H9 (cell line): ENCODE results near the gene ASCC2. TPM values are rescaled to one million over a fixed set of nuclear protein-coding genes. Genes with fewer than 3 reads are reported as not detected.
"Not testable (repeated sequence)": the region's sequence is repeated elsewhere in the genome, so short reads cannot be mapped to it uniquely, and the experiment has no call there.

Experiments used
- DNase-seq: peaks from one replicate; pipeline ENCODE4 v3.0.0-alpha.2; 2017
- H2AFZ ChIP-seq: one replicate; pipeline ENCODE4 v1.6.1; 2013; ENCODE audit warnings: mild to moderate bottlenecking, low read length, control low read depth, moderate library complexity
- H2AK5ac ChIP-seq: 2 replicates; pipeline ENCODE4 v1.6.1; 2013; ENCODE audit warnings: low read length, control low read depth, mixed read lengths; ENCODE audit not compliant: insufficient read length
- H2BK120ac ChIP-seq: one replicate; pipeline ENCODE4 v1.6.1; 2013; ENCODE audit warnings: low read depth, mild to moderate bottlenecking, low read length, control low read depth, inconsistent platforms; ENCODE audit not compliant: poor library complexity, severe bottlenecking
- H2BK12ac ChIP-seq: 2 replicates; pipeline ENCODE4 v1.6.1; 2013; ENCODE audit warnings: low read length, control low read depth, mixed read lengths, low read depth; ENCODE audit not compliant: insufficient read length
- H2BK15ac ChIP-seq: 2 replicates; pipeline ENCODE4 v1.6.1; 2013; ENCODE audit warnings: low read depth, low read length, control low read depth
- H2BK20ac ChIP-seq: one replicate; pipeline ENCODE4 v1.6.1; 2013; ENCODE audit warnings: low read depth, mild to moderate bottlenecking, low read length, control low read depth, inconsistent platforms; ENCODE audit not compliant: poor library complexity, severe bottlenecking
- H2BK5ac ChIP-seq: 2 replicates; pipeline ENCODE4 v1.6.1; 2013; ENCODE audit warnings: low read length, control low read depth, mixed read lengths; ENCODE audit not compliant: insufficient read length
- H3K14ac ChIP-seq: 2 replicates; pipeline ENCODE4 v1.6.1; 2013; ENCODE audit warnings: low read length, control low read depth; ENCODE audit not compliant: insufficient read depth
- H3K18ac ChIP-seq: 2 replicates; pipeline ENCODE4 v1.6.1; 2013; ENCODE audit warnings: low read depth, mild to moderate bottlenecking, mixed read lengths, low read length, control low read depth; ENCODE audit not compliant: insufficient read length
- H3K23ac ChIP-seq: 2 replicates; pipeline ENCODE4 v1.6.1; 2013; ENCODE audit warnings: low read length, control low read depth, mixed read lengths, low read depth; ENCODE audit not compliant: insufficient read length
- H3K23me2 ChIP-seq: 2 replicates; pipeline ENCODE4 v1.6.1; 2013; ENCODE audit warnings: low read depth, mild to moderate bottlenecking, mixed read lengths, low read length, control low read depth; ENCODE audit not compliant: insufficient read length, poor library complexity, severe bottlenecking
- H3K27ac ChIP-seq: 2 replicates; pipeline ENCODE4 v1.5.1; 2013; ENCODE audit warnings: low read length, control low read depth, mixed read lengths, low read depth; ENCODE audit not compliant: insufficient read length
- H3K27me3 ChIP-seq: 2 replicates; pipeline ENCODE4 v1.6.1; 2013; ENCODE audit warnings: low read length, control low read depth, inconsistent platforms; ENCODE audit not compliant: insufficient read depth
- H3K4ac ChIP-seq: 2 replicates; pipeline ENCODE4 v1.6.1; 2013; ENCODE audit warnings: low read depth, mild to moderate bottlenecking, control low read depth, inconsistent platforms, low read length, moderate library complexity
- H3K4me1 ChIP-seq: 2 replicates; pipeline ENCODE4 v1.6.1; 2013; ENCODE audit warnings: low read length, control low read depth, inconsistent platforms; ENCODE audit not compliant: insufficient read depth
- H3K4me2 ChIP-seq: 2 replicates; pipeline ENCODE4 v1.6.1; 2013; ENCODE audit warnings: low read length, control low read depth, mixed read lengths; ENCODE audit not compliant: insufficient read length, insufficient read depth
- H3K56ac ChIP-seq: 2 replicates; pipeline ENCODE4 v1.6.1; 2013; ENCODE audit warnings: low read depth, mild to moderate bottlenecking, mixed read lengths, low read length, control low read depth; ENCODE audit not compliant: insufficient read length
- H3K79me1 ChIP-seq: 2 replicates; pipeline ENCODE4 v1.6.1; 2013; ENCODE audit warnings: low read depth, mild to moderate bottlenecking, moderate library complexity, low read length, control low read depth, inconsistent platforms; ENCODE audit not compliant: insufficient read depth, poor library complexity, severe bottlenecking
- H3K79me2 ChIP-seq: 2 replicates; pipeline ENCODE4 v1.6.1; 2013; ENCODE audit warnings: low read length, control low read depth, inconsistent platforms; ENCODE audit not compliant: insufficient read depth
- H3K9ac ChIP-seq: 2 replicates; pipeline ENCODE4 v1.6.1; 2013; ENCODE audit warnings: low read length, control low read depth, mixed read lengths; ENCODE audit not compliant: insufficient read length; ENCODE audit errors: extremely low read depth
- H3K9me3 ChIP-seq: one replicate; pipeline ENCODE4 v1.6.1; 2013; ENCODE audit warnings: low read depth, low read length, inconsistent platforms; ENCODE audit not compliant: control insufficient read depth
- H3T11ph ChIP-seq: one replicate; pipeline ENCODE4 v1.6.1; 2013; ENCODE audit warnings: mild to moderate bottlenecking, low read length, control low read depth, inconsistent platforms
- H4K20me1 ChIP-seq: one replicate; pipeline ENCODE4 v1.6.1; 2013; ENCODE audit not compliant: control insufficient read depth, insufficient read length, insufficient read depth
- H4K5ac ChIP-seq: 2 replicates; pipeline ENCODE4 v1.6.1; 2013; ENCODE audit warnings: low read depth, mild to moderate bottlenecking, mixed read lengths, low read length, control low read depth; ENCODE audit not compliant: insufficient read length
- H4K8ac ChIP-seq: replicated peaks from 2 replicates; pipeline ENCODE4 v1.6.1; 2013; ENCODE audit warnings: low read length, control low read depth, mixed read lengths, low read depth; ENCODE audit not compliant: insufficient read length
- H4K91ac ChIP-seq: 2 replicates; pipeline ENCODE4 v1.6.1; 2013; ENCODE audit warnings: low read depth, mild to moderate bottlenecking, moderate library complexity, mixed read lengths, low read length, control low read depth; ENCODE audit not compliant: insufficient read length
- H3K27ac Mint-ChIP-seq, 3 experiments: 2 replicates in 2 of 3; 3 replicates in 1 of 3; pipeline ENCODE4 v1.8.0; 2020 to 2021; ENCODE audit warnings: mixed read lengths in 3 of 3, mild to moderate bottlenecking in 1 of 3, moderate library complexity in 1 of 3
- H3K27me3 Mint-ChIP-seq: 2 replicates; pipeline ENCODE4 v1.8.0; 2021; ENCODE audit warnings: low read depth, mild to moderate bottlenecking, moderate library complexity, mixed read lengths
- H3K36me3 Mint-ChIP-seq, 3 experiments: 2 replicates in 2 of 3; 3 replicates in 1 of 3; pipeline ENCODE4 v1.8.0; 2020 to 2021; ENCODE audit warnings: low read depth in 3 of 3, mixed read lengths in 3 of 3; ENCODE audit not compliant: insufficient read depth in 1 of 3
- H3K4me1 Mint-ChIP-seq, 2 experiments: 2 replicates each; pipeline ENCODE4 v1.8.0; 2020; ENCODE audit warnings: mixed read lengths in 2 of 2
- H3K4me3 Mint-ChIP-seq, 2 experiments: 2 replicates in 1 of 2; 3 replicates in 1 of 2; pipeline ENCODE4 v1.8.0; 2020 to 2021; ENCODE audit warnings: mild to moderate bottlenecking in 2 of 2, mixed read lengths in 2 of 2, moderate library complexity in 1 of 2
- H3K9me3 Mint-ChIP-seq, 2 experiments: 2 replicates in 1 of 2; 3 replicates in 1 of 2; pipeline ENCODE4 v1.8.0; 2020; ENCODE audit warnings: mild to moderate bottlenecking in 2 of 2, mixed read lengths in 2 of 2, moderate library complexity in 1 of 2
- WGBS: extraction: QIAGEN DNeasy Blood & Tissue Kit; methylation state at CpG from one replicate; pipeline ENCODE4 v1.1.7; 2013; ENCODE audit warnings: missing lambda C conversion rate, low lambda C conversion rate, mixed read lengths; ENCODE audit not compliant: insufficient read length; ENCODE audit errors: extremely low coverage; 5-methylcytosine and 5-hydroxymethylcytosine counted together
- total RNA-seq: library from RNA; stranded (reverse); gene quantifications from 2 replicates; pipeline ENCODE4 v1.2.1, GENCODE V29; 2021
- TF ChIP-seq, protein P1 (sequence below): fragments of 200-600 bp; sonication (generic); conservative IDR thresholded peaks from 3 replicates; pipeline ENCODE4 v1.8.0; 2021; ENCODE audit warnings: antibody characterized with exemption, mild to moderate bottlenecking

The ASCC2 gene
- total RNA-seq, 1 experiment from 2014 or later, result 48.2 TPM

DNA sequence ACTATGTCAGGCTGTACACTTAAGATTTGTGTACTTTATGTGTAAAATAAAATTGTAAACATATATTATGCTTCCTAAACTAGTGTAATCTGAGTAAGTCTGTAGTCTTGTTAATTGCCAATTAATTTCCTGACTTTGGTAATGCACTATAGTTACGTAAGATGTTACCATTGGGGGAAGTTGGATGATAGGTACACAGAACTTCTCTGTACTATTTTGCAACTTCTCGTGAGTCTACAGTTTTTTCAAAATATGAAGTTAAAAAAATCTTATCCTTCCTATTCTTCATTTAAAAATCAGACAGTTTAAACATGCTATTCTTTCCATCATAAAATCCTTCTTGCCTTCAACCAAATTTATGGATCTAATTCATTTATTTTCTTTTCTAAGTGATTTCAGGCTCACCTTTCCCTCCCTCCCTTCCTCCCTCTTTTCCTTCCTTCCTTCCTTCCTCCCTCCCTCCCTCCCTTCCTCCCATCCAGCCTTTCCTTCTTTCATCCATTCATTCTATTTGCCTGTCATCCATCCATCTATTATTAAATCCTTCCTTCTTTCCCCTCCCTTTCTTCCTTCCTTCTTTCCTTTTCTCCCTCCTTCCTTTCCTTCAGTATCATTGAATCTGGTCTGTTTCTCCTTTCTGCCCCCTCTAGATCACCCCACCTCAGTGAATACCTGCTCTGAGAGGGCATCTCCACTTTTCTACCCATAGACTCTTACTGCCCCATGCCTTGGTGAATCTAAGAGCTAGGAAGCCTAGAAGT is 22.1 kb upstream of the ASCC2 start:
- H3K4me1 ChIP-seq, result no peaks in the 10 kb centered on the region
- H3K14ac ChIP-seq, result no peak overlapping the region
- H3K36me3 Mint-ChIP-seq, result no peaks in the 10 kb centered on the region
- no peaks in the 10 kb centered on the region for H3K23me2 ChIP-seq
- TF ChIP-seq, protein P1, sequence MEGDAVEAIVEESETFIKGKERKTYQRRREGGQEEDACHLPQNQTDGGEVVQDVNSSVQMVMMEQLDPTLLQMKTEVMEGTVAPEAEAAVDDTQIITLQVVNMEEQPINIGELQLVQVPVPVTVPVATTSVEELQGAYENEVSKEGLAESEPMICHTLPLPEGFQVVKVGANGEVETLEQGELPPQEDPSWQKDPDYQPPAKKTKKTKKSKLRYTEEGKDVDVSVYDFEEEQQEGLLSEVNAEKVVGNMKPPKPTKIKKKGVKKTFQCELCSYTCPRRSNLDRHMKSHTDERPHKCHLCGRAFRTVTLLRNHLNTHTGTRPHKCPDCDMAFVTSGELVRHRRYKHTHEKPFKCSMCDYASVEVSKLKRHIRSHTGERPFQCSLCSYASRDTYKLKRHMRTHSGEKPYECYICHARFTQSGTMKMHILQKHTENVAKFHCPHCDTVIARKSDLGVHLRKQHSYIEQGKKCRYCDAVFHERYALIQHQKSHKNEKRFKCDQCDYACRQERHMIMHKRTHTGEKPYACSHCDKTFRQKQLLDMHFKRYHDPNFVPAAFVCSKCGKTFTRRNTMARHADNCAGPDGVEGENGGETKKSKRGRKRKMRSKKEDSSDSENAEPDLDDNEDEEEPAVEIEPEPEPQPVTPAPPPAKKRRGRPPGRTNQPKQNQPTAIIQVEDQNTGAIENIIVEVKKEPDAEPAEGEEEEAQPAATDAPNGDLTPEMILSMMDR, result no peak
- H3K27ac Mint-ChIP-seq, result no peak overlapping the region
- no peak for DNase-seq
- H3K27ac ChIP-seq, result no peak overlapping the region
- H3K4ac ChIP-seq, result no peak overlapping the region
- H2BK20ac ChIP-seq, result no peak overlapping the region
- H3K9me3 Mint-ChIP-seq, result no peaks in the 10 kb centered on the region; a peak in 1 of 5 replicates
- no peaks in the 10 kb centered on the region for H3K79me1 ChIP-seq
- H2AK5ac ChIP-seq, result no peak overlapping the region
- no peaks in the 10 kb centered on the region for H3K9me3 ChIP-seq
- H3K9ac ChIP-seq, result no peak overlapping the region
- H2BK120ac ChIP-seq, result no peak overlapping the region
- no peak overlapping the region for H4K8ac ChIP-seq
- no peak overlapping the region for H2AFZ ChIP-seq
- no peak overlapping the region for H3K56ac ChIP-seq
- H3T11ph ChIP-seq, result no peak overlapping the region
- H3K27me3 Mint-ChIP-seq, result no peaks in the 10 kb centered on the region; the same call in 1 of the 2 replicates
- H3K79me2 ChIP-seq, result no peaks in the 10 kb centered on the region; the same call in 1 of the 2 replicates
- H2BK15ac ChIP-seq, result no peak overlapping the region
- no CpG with 5 or more reads among the region's 2 CpGs for WGBS
- H3K4me3 Mint-ChIP-seq, result no peak overlapping the region
- no peaks in the 10 kb centered on the region for H3K4me1 Mint-ChIP-seq
- H4K91ac ChIP-seq, result no peak overlapping the region
- no peak overlapping the region for H3K23ac ChIP-seq
- no peaks in the 10 kb centered on the region for H4K20me1 ChIP-seq
- no peak overlapping the region for H2BK12ac ChIP-seq
- no peak overlapping the region for H4K5ac ChIP-seq
- no peak overlapping the region for H3K18ac ChIP-seq
- H2BK5ac ChIP-seq, result no peak overlapping the region
- no peak overlapping the region for H3K4me2 ChIP-seq
- H3K27me3 ChIP-seq, result no peaks in the 10 kb centered on the region

DNA sequence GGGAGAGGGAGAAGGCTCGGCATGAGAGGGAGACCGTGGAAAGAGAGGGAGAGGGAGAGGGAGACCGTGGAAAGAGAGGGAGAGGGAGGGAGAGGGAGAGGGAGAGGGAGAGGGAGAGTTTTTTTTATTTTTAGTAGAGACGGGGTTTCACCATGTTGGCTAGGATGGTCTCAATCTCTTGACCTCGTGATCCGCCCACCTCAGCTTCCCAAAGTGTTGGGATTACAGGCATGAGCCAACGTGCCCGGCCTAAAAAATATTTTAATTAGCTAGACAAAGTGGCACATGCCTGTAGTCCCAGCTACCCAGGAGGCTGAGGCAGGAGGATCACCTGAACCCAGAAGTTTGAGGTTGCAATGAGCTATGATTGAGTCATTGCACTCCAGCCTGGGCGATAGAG is 21.0 kb upstream of the ASCC2 start:
- H3K36me3 Mint-ChIP-seq, H2BK15ac ChIP-seq, H4K20me1 ChIP-seq, H3K9me3 Mint-ChIP-seq, H3K4ac ChIP-seq, H3K18ac ChIP-seq, H3K4me2 ChIP-seq, H3K27me3 Mint-ChIP-seq, H3K23me2 ChIP-seq, H3T11ph ChIP-seq, H3K27ac Mint-ChIP-seq, H4K5ac ChIP-seq, H3K56ac ChIP-seq, H3K4me1 ChIP-seq, H3K9me3 ChIP-seq, H3K4me1 Mint-ChIP-seq, H3K27me3 ChIP-seq, H4K91ac ChIP-seq, H4K8ac ChIP-seq, H3K79me2 ChIP-seq, H2AK5ac ChIP-seq, H3K79me1 ChIP-seq, H3K27ac ChIP-seq, H2BK20ac ChIP-seq, H2BK120ac ChIP-seq, H3K9ac ChIP-seq, H2AFZ ChIP-seq, H2BK12ac ChIP-seq, DNase-seq, H3K4me3 Mint-ChIP-seq, H2BK5ac ChIP-seq, H3K23ac ChIP-seq, H3K14ac ChIP-seq: not testable (repeated sequence)
- 80% methylated on average over 1 of the region's 9 CpGs for WGBS
